Suprapubic skin (tissue), 4 donors: ENCODE data around the gene PCSK5. TPM values are rescaled to one million over a fixed set of nuclear protein-coding genes. Genes with fewer than 3 reads are reported as not detected.

ENCODE experiments used
- DNase-seq, 2 donors: peaks; one replicate each; pipeline ENCODE4 v3.0.0-alpha.2; 2019; ENCODE audit warnings: low spot score in 2 of 2
- H3K27ac ChIP-seq: fragments of 200-600 bp; sonication (generic); one replicate; pipeline ENCODE4 v1.5.1; 2019
- H3K27me3 ChIP-seq: fragments of 200-600 bp; sonication (generic); one replicate; pipeline ENCODE4 v1.5.1; 2019
- H3K36me3 ChIP-seq: fragments of 200-600 bp; sonication (generic); one replicate; pipeline ENCODE4 v1.5.1; 2019
- H3K4me1 ChIP-seq: fragments of 200-600 bp; sonication (generic); one replicate; pipeline ENCODE4 v1.5.1; 2019
- H3K4me3 ChIP-seq: fragments of 200-600 bp; sonication (generic); one replicate; pipeline ENCODE4 v1.5.1; 2019; ENCODE audit warnings: mild to moderate bottlenecking
- H3K9me3 ChIP-seq: fragments of 200-600 bp; sonication (generic); one replicate; pipeline ENCODE4 v1.5.1; 2019
- EP300 ChIP-seq: sonication (generic); formaldehyde crosslinking; IDR thresholded peaks from one replicate; pipeline ENCODE4 v1.6.1; 2017; ENCODE audit warnings: antibody characterized with exemption
- POLR2A ChIP-seq, 2 donors: fragments of 450-650 bp; IDR thresholded peaks; one replicate each; pipeline ENCODE4 v1.6.1; 2017; ENCODE audit warnings: antibody characterized with exemption in 2 of 2, mild to moderate bottlenecking in 2 of 2, moderate library complexity in 2 of 2
- POLR2AphosphoS5 ChIP-seq, 3 donors: sonication (generic); formaldehyde crosslinking; IDR thresholded peaks; one replicate each; pipeline ENCODE4 v1.6.1; 2017; ENCODE audit warnings: antibody characterized with exemption in 3 of 3
- WGBS: methylation state at CpG from one replicate; pipeline ENCODE4 v1.1.5; 2018; 5-methylcytosine and 5-hydroxymethylcytosine counted together
- total RNA-seq, 4 donors: library from RNA; depleted of rRNA; stranded (reverse); fragments of >200 nt; gene quantifications; one replicate each; pipeline ENCODE4 v1.1.0, GENCODE V29; 2016
- TF ChIP-seq, protein P1 (sequence below), 2 donors: fragments of 200-600 bp in 1 of 2; fragments of 450-650 bp in 1 of 2; sonication (generic) in 1 of 2; IDR thresholded peaks; one replicate each; pipeline ENCODE4 v1.5.1; 2016 to 2019; ENCODE audit warnings: antibody characterized with exemption in 2 of 2, mild to moderate bottlenecking in 1 of 2, moderate library complexity in 1 of 2

PCSK5 gene
- total RNA-seq, 4 donors from 2014 or later, result 5.2 to 10.8 (median 7.3) TPM

DNA sequence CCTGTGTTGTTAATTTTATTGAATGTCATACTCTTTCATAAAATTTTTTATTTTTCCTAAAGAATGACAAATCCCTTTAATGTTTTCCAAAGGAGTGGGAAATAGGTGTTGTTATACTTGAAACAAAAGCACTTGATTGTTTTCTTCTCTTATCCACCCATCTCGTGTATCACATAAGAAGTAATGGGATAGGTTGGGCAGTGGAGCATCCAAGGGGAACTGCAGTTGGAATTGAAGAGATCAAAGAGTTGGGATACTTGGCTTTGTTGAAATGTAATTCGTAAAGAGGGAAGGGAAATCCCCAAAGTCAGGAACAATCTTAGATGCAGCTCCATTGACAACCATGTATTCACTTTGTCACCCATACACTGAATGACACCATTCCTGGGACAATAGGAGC lies 148.0 kb downstream of the PCSK5 start:
- no peaks in the 10 kb centered on the region for H3K27me3 ChIP-seq
- TF ChIP-seq, protein P1, sequence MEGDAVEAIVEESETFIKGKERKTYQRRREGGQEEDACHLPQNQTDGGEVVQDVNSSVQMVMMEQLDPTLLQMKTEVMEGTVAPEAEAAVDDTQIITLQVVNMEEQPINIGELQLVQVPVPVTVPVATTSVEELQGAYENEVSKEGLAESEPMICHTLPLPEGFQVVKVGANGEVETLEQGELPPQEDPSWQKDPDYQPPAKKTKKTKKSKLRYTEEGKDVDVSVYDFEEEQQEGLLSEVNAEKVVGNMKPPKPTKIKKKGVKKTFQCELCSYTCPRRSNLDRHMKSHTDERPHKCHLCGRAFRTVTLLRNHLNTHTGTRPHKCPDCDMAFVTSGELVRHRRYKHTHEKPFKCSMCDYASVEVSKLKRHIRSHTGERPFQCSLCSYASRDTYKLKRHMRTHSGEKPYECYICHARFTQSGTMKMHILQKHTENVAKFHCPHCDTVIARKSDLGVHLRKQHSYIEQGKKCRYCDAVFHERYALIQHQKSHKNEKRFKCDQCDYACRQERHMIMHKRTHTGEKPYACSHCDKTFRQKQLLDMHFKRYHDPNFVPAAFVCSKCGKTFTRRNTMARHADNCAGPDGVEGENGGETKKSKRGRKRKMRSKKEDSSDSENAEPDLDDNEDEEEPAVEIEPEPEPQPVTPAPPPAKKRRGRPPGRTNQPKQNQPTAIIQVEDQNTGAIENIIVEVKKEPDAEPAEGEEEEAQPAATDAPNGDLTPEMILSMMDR (IDR thresholded peaks at IDR 0.05), result no peak
- TF ChIP-seq EP300 (no peak), POLR2AphosphoS5 (IDR thresholded peaks at IDR 0.05) (no peak), POLR2A (IDR thresholded peaks at IDR 0.05) (no peak)
- no peak for DNase-seq
- H3K4me3 ChIP-seq, result no peak overlapping the region
- WGBS, result 87% methylated on average over 2 of the region's 2 CpGs
- no peaks in the 10 kb centered on the region for H3K4me1 ChIP-seq
- no peak overlapping the region for H3K27ac ChIP-seq
- no peaks in the 10 kb centered on the region for H3K9me3 ChIP-seq
- peaks cover 2% of the 10 kb centered on the region for H3K36me3 ChIP-seq

DNA sequence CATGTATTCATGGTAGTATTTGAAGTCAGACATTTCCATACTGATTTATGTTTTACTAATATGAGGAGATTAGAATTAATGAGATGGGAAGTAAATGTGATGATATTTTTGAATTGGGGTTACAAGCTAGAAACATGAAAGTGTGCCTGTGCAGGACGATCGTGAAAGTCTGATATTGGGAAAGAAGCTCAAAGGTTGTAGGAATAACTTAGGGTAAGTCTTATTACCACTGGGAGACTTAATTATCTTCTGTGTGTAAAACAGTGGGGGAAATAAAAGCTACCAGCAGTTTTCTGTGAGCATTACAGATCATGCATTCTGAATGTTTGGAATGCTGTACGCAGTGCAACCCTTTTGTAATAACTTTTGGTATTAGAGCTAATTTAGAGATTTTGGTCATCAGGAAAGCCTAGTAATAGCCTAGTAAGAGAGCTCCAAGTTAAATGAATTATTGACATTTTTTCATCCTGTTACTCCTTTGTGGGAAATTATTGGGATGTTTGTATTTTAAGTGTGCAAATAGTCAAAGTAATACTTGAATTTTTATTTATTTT lies 153.9 kb downstream of the PCSK5 start:
- H3K4me1 ChIP-seq, result no peaks in the 10 kb centered on the region
- WGBS, result 66% methylated on average over 3 of the region's 3 CpGs
- H3K36me3 ChIP-seq, result no peaks in the 10 kb centered on the region
- no peaks in the 10 kb centered on the region for H3K9me3 ChIP-seq
- TF ChIP-seq EP300, result no peak
- no peak for TF ChIP-seq POLR2AphosphoS5 (IDR thresholded peaks at IDR 0.05)
- TF ChIP-seq POLR2A (IDR thresholded peaks at IDR 0.05), result no peak
- TF ChIP-seq, protein P1 (IDR thresholded peaks at IDR 0.05), result no peak
- H3K27ac ChIP-seq, result no peak overlapping the region
- no peak overlapping the region for H3K4me3 ChIP-seq
- H3K27me3 ChIP-seq, result no peaks in the 10 kb centered on the region
- DNase-seq, result no peak

DNA sequence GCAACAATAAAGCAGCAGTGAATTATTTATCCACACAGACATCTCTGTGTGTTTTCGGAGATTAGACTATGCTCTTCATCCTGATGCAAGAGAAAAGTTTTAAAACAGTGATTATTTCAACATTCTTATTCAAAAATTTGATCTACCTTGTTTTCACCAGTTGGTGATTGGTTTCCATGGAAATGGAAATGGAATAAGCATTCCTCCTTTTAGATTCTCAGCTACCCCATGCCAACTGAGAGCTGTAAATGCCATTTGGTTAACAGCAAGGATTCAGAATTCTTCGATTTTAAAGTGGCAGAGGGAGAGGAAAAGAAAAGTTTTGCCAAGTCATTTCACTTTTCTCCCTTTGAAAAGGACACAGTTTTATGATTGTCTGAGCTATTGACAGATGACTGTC lies 154.7 kb downstream of the PCSK5 start:
- Histone ChIP-seq H3K27me3 (no peaks in the 10 kb centered on the region), H3K36me3 (no peaks in the 10 kb centered on the region), H3K27ac (no peak overlapping the region), H3K4me1 (no peaks in the 10 kb centered on the region), H3K4me3 (no peak overlapping the region), H3K9me3 (no peaks in the 10 kb centered on the region)
- TF ChIP-seq EP300 (no peak), POLR2A (IDR thresholded peaks at IDR 0.05) (no peak), POLR2AphosphoS5 (IDR thresholded peaks at IDR 0.05) (no peak)
- TF ChIP-seq, protein P1 (IDR thresholded peaks at IDR 0.05), result no peak
- WGBS, result 67% methylated on average over 2 of the region's 2 CpGs
- no peak for DNase-seq

DNA sequence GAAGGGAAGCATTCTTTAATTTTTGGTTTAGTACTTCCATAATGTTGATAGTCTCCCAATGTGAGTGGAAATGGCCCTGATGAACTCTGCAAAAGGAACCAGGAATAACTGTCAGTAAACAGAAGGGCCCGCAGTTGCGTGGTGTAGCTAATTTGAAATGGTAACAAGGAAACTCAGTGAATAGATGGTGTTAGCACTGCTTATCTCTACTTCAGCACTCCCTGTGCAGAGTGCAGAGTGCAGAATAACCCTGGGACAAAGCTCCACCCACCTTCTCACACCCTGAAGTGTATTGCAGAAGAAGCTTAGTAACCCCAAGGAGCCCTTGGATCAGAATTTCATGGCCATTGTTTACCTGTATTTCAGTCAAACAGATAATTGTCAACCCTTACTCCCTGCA lies 158.9 kb downstream of the PCSK5 start:
- DNase-seq, result no peak
- no peaks in the 10 kb centered on the region for H3K4me1 ChIP-seq
- H3K27ac ChIP-seq, result no peak overlapping the region
- H3K9me3 ChIP-seq, result no peaks in the 10 kb centered on the region
- no peak overlapping the region for H3K4me3 ChIP-seq
- no peaks in the 10 kb centered on the region for H3K27me3 ChIP-seq
- WGBS, result 97% methylated on average over 2 of the region's 2 CpGs
- TF ChIP-seq EP300, result no peak
- no peak for TF ChIP-seq POLR2A (IDR thresholded peaks at IDR 0.05)
- TF ChIP-seq, protein P1 (IDR thresholded peaks at IDR 0.05), result no peak
- TF ChIP-seq POLR2AphosphoS5 (IDR thresholded peaks at IDR 0.05), result no peak
- H3K36me3 ChIP-seq, result no peaks in the 10 kb centered on the region

DNA sequence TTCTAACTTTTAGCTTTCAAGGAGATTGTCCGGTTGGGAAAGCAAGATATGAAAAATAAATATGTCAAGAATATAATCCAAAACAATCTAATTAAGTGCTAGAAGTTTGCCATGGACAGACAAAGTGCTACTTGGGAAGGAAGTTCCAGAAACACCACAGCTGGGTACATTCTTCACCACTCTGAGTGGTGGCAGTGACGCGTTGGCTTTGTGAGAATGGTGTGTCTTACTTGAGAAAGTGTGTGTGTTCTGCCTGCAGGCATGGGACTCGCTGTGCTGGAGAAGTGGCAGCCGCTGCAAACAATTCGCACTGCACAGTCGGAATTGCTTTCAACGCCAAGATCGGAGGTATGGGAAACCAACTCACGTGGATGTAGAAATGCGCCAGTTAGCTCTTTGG lies 177.2 kb downstream of the PCSK5 start:
- no peaks in the 10 kb centered on the region for H3K4me1 ChIP-seq
- H3K36me3 ChIP-seq, result peaks cover 5% of the 10 kb centered on the region
- H3K9me3 ChIP-seq, result no peaks in the 10 kb centered on the region
- no peaks in the 10 kb centered on the region for H3K27me3 ChIP-seq
- H3K4me3 ChIP-seq, result no peak overlapping the region
- TF ChIP-seq, protein P1 (IDR thresholded peaks at IDR 0.05), result no peak
- no peak for TF ChIP-seq EP300
- no peak for TF ChIP-seq POLR2A (IDR thresholded peaks at IDR 0.05)
- TF ChIP-seq POLR2AphosphoS5 (IDR thresholded peaks at IDR 0.05), result no peak
- DNase-seq, result no peak
- WGBS, result 95% methylated on average over 11 of the region's 11 CpGs
- no peak overlapping the region for H3K27ac ChIP-seq
